Caco-2 (cell line): ENCODE data around the gene SGPP1. TPM values are rescaled to one million over a fixed set of nuclear protein-coding genes. Genes with fewer than 3 reads are reported as not detected.

Experiments used
- BruUV-seq: library from RNA; stranded (reverse); fragments of 400-500 nt; replicated peaks from 2 replicates; lab custom pipeline; 2021; lab: Mats Ljungman, UMichigan
- CTCF ChIA-PET: fragments of 300-600 bp; sonication (Branson Sonifier 250); formaldehyde crosslinking; loops from one replicate; lab custom pipeline; 2022; ENCODE audit warnings: antibody characterized with exemption; lab: Charles Lee
- POLR2A ChIA-PET: fragments of 300-600 bp; sonication (Branson Sonifier 250); formaldehyde crosslinking; loops from one replicate; lab custom pipeline; 2022; ENCODE audit warnings: antibody characterized with exemption; lab: Charles Lee
- DNase-seq, 2 experiments: peaks; one replicate each; pipeline versions ENCODE4 v3.0.0 to v3.0.0-alpha.2; 2020 to 2022
- H3K27me3 ChIP-seq: replicated peaks from 2 replicates; pipeline ENCODE4 v1.6.0; 2011; ENCODE audit warnings: low read length; ENCODE audit not compliant: control insufficient read depth, insufficient read depth
- H3K36me3 ChIP-seq: 2 replicates; pipeline ENCODE4 v1.5.1; 2011; ENCODE audit warnings: low read length; ENCODE audit not compliant: control insufficient read depth, insufficient read depth
- H3K4me1 ChIP-seq: fragments of 250-450 bp; sonication (Bioruptor Pico); 2 replicates; pipeline ENCODE4 v1.5.1; 2020; ENCODE audit warnings: mild to moderate bottlenecking
- H3K4me3 ChIP-seq: 2 replicates; pipeline ENCODE4 v1.5.1; 2011; ENCODE audit warnings: low read depth, mild to moderate bottlenecking, control low read depth, low read length
- H3K9me3 ChIP-seq: fragments of 250-450 bp; sonication (Bioruptor Pico); 2 replicates; pipeline ENCODE4 v1.5.1; 2020; ENCODE audit warnings: mild to moderate bottlenecking, moderate library complexity
- H3K27ac Mint-ChIP-seq: one replicate; pipeline ENCODE4 v1.8.0; 2022; ENCODE audit warnings: mixed read lengths; ENCODE audit not compliant: unreplicated experiment
- H3K27me3 Mint-ChIP-seq: one replicate; pipeline ENCODE4 v1.8.0; 2022; ENCODE audit warnings: mixed read lengths; ENCODE audit not compliant: insufficient read depth, unreplicated experiment
- H3K36me3 Mint-ChIP-seq: one replicate; pipeline ENCODE4 v1.8.0; 2022; ENCODE audit warnings: mild to moderate bottlenecking, mixed read lengths; ENCODE audit not compliant: insufficient read depth, unreplicated experiment
- H3K4me1 Mint-ChIP-seq: one replicate; pipeline ENCODE4 v1.8.0; 2022; ENCODE audit warnings: low read depth, mixed read lengths; ENCODE audit not compliant: unreplicated experiment
- H3K4me3 Mint-ChIP-seq: one replicate; pipeline ENCODE4 v1.8.0; 2022; ENCODE audit warnings: mild to moderate bottlenecking, moderate library complexity, mixed read lengths; ENCODE audit not compliant: unreplicated experiment
- H3K9me3 Mint-ChIP-seq: one replicate; pipeline ENCODE4 v1.8.0; 2022; ENCODE audit warnings: mixed read lengths; ENCODE audit not compliant: unreplicated experiment
- intact Hi-C: fragments of 100-400 bp; cut with micrococcal nuclease; formaldehyde crosslinking; loops from one replicate; pipeline ENCODE4 v1.10.0; 2022; ENCODE audit not compliant: unreplicated experiment
- total RNA-seq: library from RNA; stranded (reverse); gene quantifications from 2 replicates; pipeline ENCODE4 v1.2.3, GENCODE V29; 2022
- TF ChIP-seq, protein P1 (sequence below), 2 experiments: fragments of 200-600 bp in 1 of 2; IDR thresholded peaks; 1 replicate in 1 of 2; 2 replicates in 1 of 2; pipeline versions ENCODE4 v1.5.1 to v1.8.0; 2011 to 2022; ENCODE audit warnings: antibody characterized with exemption in 1 of 2, control low read depth in 1 of 2, inconsistent platforms in 1 of 2, low read depth in 1 of 2, low read length in 1 of 2, mild to moderate bottlenecking in 1 of 2, moderate library complexity in 1 of 2; ENCODE audit not compliant: insufficient read depth in 1 of 2, severe bottlenecking in 1 of 2, unreplicated experiment in 1 of 2

SGPP1 gene
- total RNA-seq, 1 experiment from 2014 or later, result 16.9 TPM

DNA sequence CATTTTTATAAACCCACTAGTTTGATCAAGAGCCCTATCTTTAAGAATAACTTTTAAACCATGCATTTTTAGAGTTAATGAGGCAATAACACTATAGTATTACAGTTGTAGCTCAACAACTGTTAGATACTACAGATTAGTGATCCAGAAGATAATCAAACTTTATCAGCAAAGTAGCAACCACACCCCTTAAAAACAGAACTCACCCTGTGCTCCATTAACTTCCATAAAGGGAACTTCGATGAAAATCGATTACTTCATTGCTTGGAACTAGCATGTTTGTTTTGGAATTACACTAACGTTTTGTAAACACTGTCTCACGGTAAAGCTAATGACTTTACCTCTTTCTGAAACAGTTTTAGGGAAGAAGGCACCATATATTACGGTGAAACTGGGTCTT, 1.4 kb downstream of the SGPP1 start:
- TF ChIP-seq, protein P1, sequence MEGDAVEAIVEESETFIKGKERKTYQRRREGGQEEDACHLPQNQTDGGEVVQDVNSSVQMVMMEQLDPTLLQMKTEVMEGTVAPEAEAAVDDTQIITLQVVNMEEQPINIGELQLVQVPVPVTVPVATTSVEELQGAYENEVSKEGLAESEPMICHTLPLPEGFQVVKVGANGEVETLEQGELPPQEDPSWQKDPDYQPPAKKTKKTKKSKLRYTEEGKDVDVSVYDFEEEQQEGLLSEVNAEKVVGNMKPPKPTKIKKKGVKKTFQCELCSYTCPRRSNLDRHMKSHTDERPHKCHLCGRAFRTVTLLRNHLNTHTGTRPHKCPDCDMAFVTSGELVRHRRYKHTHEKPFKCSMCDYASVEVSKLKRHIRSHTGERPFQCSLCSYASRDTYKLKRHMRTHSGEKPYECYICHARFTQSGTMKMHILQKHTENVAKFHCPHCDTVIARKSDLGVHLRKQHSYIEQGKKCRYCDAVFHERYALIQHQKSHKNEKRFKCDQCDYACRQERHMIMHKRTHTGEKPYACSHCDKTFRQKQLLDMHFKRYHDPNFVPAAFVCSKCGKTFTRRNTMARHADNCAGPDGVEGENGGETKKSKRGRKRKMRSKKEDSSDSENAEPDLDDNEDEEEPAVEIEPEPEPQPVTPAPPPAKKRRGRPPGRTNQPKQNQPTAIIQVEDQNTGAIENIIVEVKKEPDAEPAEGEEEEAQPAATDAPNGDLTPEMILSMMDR (IDR thresholded peaks at IDR 0.05; ENCODE audit: insufficient read depth in 1 of 2, low read depth in 1 of 2, low read length in 1 of 2, severe bottlenecking in 1 of 2, unreplicated experiment in 1 of 2), result no peak
- Mint-ChIP-seq H3K27ac (peak overlapping the region; percentile 95), H3K36me3 (peaks cover 11% of the 10 kb centered on the region), H3K4me3 (peak overlapping the region; percentile 97), H3K4me1 (peaks cover 23% of the 10 kb centered on the region), H3K27me3 (no peaks in the 10 kb centered on the region), H3K9me3 (no peaks in the 10 kb centered on the region)
- ChIA-PET CTCF (no interaction called here), POLR2A (interaction anchor here (1.1 kb wide), 1 partner anchor 84 kb away, joined by 9 read pairs; the partner anchor contains the start of gene WDR89)
- BruUV-seq, result TSS peak; percentile 56
- H3K27me3 ChIP-seq, result no peaks in the 10 kb centered on the region
- no peaks in the 10 kb centered on the region for H3K9me3 ChIP-seq
- DNase-seq, result no peak
- peaks cover 6% of the 10 kb centered on the region for H3K4me1 ChIP-seq
- H3K4me3 ChIP-seq, result peak overlapping the region; percentile 89
- intact Hi-C loops, result loop anchor here (2.0 to 5.0 kb wide), 3 partner anchors 49 to 184 kb away; partner anchors contain the start of genes PPP2R5E and WDR89
- H3K36me3 ChIP-seq, result no peaks in the 10 kb centered on the region

DNA sequence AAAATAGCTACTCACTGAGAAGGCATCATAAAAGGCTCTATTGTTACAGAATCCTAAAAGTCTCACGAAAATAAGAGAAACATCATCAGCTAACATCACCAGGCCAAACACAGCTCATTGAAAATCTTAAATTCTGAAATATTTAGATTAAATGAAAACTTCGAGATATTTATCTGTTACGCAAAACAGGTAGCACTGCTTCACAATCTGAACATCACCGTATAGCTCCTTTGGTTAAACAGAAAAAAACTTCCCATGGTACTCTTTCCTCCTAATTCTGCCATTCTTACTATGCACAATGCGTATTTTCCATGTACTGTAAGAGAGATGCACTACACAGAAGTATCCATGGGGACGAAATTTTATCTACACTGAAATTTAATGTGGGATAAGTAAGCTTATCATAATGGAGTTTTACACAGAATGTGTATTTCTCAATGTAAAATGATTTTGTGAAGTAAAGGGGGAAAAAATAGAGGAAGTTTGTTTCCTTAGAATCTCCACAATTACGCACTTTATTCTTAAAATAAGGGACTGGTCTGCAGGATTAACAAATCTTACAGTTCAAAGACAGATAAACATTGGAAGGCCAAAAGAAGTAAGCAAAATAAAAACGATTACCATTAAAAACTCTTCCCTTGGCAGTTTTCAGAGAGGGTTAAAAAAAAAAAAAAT, 1.9 kb downstream of the SGPP1 start:
- Histone ChIP-seq H3K4me1 (peaks cover 6% of the 10 kb centered on the region), H3K9me3 (no peaks in the 10 kb centered on the region), H3K36me3 (no peaks in the 10 kb centered on the region), H3K27me3 (no peaks in the 10 kb centered on the region), H3K4me3 (peak overlapping the region; percentile 89; the same call in 1 of the 2 replicates)
- peak overlapping the region; percentile 97 for H3K4me3 Mint-ChIP-seq
- no TSS peak for BruUV-seq
- peaks cover 17% of the 10 kb centered on the region for H3K36me3 Mint-ChIP-seq
- peaks cover 22% of the 10 kb centered on the region for H3K4me1 Mint-ChIP-seq
- TF ChIP-seq, protein P1 (IDR thresholded peaks at IDR 0.05; ENCODE audit: insufficient read depth in 1 of 2, low read depth in 1 of 2, low read length in 1 of 2, severe bottlenecking in 1 of 2, unreplicated experiment in 1 of 2), result no peak
- CTCF ChIA-PET, result no interaction called here
- H3K27me3 Mint-ChIP-seq, result no peaks in the 10 kb centered on the region
- no peaks in the 10 kb centered on the region for H3K9me3 Mint-ChIP-seq
- H3K27ac Mint-ChIP-seq, result no peak overlapping the region
- POLR2A ChIA-PET, result interaction anchor here (1.0 to 1.1 kb wide), 2 partner anchors 84 to 183 kb away, joined by 4 to 9 read pairs; partner anchors contain the start of gene WDR89
- DNase-seq, result no peak
- intact Hi-C loops, result loop anchor here (2.0 to 5.0 kb wide), 3 partner anchors 49 to 183 kb away; partner anchors contain the start of genes PPP2R5E and WDR89

DNA sequence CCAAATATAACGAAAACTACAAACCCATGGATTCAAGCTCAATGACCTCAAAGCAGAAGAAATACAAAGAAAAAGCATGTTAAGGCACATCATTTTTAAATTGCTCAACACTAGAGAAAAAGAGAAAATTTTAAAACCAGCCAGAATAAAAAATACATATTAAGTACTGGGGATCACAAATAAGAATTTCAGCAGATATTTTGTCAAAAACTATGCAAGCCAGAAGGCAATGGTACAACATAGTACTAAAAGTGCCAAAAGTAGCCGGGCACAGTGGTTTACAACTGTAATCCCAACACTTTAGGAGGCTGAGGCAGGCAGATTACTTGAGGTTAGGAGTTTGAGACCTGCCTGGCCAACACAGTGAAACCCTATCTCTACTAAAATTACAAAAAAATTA, 10.2 kb downstream of the SGPP1 start:
- no peaks in the 10 kb centered on the region for H3K4me1 ChIP-seq
- TF ChIP-seq, protein P1 (IDR thresholded peaks at IDR 0.05; ENCODE audit: insufficient read depth in 1 of 2, low read depth in 1 of 2, low read length in 1 of 2, severe bottlenecking in 1 of 2, unreplicated experiment in 1 of 2), result no peak
- H3K27me3 ChIP-seq, result no peaks in the 10 kb centered on the region
- no peak overlapping the region for H3K4me3 ChIP-seq
- Mint-ChIP-seq H3K4me1 (no peaks in the 10 kb centered on the region), H3K4me3 (no peak overlapping the region), H3K9me3 (peaks cover 10% of the 10 kb centered on the region), H3K27ac (no peak overlapping the region), H3K27me3 (no peaks in the 10 kb centered on the region), H3K36me3 (peaks cover 30% of the 10 kb centered on the region)
- no peak for DNase-seq
- ChIA-PET POLR2A (no interaction called here), CTCF (no interaction called here)
- intact Hi-C loops, result no loop called here
- no peaks in the 10 kb centered on the region for H3K36me3 ChIP-seq
- no TSS peak for BruUV-seq
- peaks cover 22% of the 10 kb centered on the region for H3K9me3 ChIP-seq
